DMS153 treated with DMSO at 0.1 percent for 48 hours (cell line): Measurements from ENCODE around the gene HABP2.

Experiments used
- DNase-seq: peaks from one replicate; lab custom pipeline; 2025; ENCODE audit not compliant: unreplicated experiment; lab: John Stamatoyannopoulos, UW

HABP2 gene

GRCh38 chr10:113525713-113526112, 27.1 kb upstream of the HABP2 start:
- no peak for DNase-seq

GRCh38 chr10:113527211-113527906, 25.5 kb upstream of the HABP2 start:
- DNase-seq: no peak

DNA sequence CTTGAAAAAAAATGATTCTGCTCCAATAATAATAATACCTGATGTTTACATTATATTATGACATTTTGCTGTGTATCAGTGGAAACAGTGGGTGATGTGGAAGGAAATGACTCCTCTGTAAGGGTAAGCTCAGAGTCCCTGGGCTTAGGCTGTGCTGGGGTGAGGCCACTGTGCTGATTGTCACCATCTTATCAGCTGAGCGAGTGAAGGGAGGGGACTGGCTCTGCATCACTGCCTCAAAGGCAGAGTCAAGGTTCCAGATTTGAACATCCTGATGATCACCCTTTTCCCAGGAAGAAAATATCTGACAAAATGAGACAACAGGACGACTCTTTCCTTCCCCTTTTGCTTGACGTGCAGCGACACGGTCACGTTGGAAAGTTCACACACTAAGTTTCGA, 24.0 kb upstream of the HABP2 start:
- no peak for DNase-seq

- no peak for DNase-seq
Measured at GRCh38 chr10:113529575-113529974, 23.3 kb upstream of the HABP2 start.

DNA sequence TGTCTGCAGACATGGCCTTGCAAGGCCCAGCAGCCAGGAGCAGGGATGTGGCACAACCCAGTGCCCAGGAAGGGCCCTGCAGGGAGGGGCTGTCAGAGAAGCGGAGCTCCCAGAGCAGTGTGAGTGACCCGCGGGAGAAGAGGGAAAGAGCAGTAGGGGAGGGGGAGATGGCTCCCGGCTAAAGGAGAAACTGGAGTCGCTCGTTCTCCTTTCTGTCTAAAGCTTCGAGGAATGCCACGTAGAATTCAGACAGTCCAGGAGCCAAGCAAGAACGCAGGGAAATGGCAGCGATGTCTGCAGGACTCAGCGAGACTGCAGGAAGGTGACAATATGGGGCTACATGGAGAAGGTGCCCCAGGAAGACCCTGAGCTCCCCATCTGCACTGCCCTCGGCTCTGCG, 22.4 kb upstream of the HABP2 start:
- no peak for DNase-seq

DNA sequence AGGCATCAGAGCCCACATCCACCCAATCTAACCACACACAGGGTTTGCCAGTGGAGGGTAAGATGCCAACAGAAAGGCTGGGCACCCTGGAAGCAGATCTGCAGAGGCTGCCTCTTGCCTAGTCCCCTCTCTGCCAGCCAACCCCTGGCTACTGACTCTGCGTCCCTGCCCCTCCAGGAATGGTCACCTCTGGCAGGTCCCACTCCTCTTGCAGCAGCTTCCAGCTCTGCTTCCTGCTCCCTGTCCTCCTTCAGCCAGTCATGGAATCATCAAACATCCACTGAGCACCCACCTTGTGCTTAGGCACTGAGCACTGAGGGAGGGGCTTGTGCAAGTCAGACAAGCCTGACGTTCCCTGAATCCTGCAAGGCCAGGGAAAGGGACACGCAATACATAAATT, 20.1 kb upstream of the HABP2 start:
- DNase-seq: no peak

DNA sequence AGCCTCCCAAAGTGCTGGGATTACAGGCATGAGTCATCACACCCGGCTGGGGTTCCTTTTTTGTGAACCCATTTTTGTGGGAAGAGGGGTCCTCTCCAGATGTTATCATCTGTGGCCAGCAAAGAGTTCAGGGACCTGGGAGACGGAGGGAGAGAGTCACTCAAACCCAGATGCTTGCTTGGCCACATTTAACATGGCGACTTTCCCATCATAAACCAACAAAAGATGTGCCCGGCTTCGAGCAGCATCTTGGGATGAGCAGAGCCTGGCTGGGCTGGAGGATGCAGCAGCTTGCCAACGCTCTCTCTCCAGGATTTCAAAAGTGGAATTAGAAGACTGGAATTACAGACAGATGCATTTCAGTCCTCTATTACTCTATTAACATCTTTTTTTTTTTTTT, 19.1 kb upstream of the HABP2 start:
- DNase-seq: no peak

GRCh38 chr10:113534423-113534822, 18.4 kb upstream of the HABP2 start:
- DNase-seq: no peak

GRCh38 chr10:113537672-113538071, 15.2 kb upstream of the HABP2 start:
- no peak for DNase-seq

GRCh38 chr10:113538151-113538550, 14.7 kb upstream of the HABP2 start:
- DNase-seq: no peak

DNA sequence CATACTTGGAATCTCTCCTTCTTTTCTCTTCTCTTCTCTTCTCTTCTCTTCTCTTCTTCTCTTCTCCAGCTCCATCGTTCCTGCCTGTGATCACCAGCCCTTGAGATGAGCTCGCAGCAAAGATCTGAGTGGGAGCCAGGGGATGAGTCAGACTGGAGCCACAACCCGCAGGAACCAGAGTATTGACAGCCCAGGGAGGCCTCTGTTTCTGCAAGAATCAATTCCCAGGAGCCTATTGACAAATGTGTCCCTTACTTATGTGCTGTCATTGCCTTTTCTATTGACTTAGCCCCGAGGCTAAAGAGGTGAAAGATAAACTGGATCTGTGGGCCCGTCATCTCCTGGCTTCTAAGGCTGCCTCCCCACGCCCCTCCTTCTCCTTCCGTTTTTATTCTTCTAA, 13.1 kb upstream of the HABP2 start:
- no peak for DNase-seq

DNA sequence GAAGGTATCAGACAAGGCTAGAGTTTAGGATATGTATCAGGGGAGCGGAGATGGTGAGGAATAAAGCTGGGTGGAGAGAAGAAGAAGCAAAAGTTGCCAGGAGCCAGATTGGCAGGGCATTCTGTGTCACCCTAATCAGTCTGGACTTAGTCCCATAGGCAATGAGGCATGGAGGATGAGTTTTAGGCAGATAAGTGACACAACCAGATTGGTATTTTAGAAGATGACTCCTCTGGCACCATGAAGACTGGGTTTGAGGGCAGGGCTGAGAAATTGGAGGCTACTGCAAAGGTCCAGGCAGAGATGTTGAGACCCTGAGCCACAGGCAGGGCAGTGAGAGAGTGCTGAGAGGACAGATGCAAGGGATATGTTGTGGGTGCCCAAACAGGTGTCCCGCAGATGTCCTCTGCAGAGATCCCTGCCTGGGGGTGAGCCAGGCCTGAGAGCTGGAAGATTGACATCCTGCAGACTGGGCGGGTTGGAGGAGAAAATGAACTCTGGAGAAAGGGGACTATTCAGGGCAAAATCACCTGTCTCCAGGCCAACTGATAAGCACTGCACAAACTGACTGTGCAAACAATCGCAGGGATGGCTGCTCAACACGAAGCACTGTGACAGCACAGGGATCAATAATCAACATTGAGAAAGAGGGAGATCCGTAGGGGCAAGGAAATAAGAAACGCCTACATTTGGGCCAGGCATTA, 11.9 kb upstream of the HABP2 start:
- DNase-seq: no peak

DNA sequence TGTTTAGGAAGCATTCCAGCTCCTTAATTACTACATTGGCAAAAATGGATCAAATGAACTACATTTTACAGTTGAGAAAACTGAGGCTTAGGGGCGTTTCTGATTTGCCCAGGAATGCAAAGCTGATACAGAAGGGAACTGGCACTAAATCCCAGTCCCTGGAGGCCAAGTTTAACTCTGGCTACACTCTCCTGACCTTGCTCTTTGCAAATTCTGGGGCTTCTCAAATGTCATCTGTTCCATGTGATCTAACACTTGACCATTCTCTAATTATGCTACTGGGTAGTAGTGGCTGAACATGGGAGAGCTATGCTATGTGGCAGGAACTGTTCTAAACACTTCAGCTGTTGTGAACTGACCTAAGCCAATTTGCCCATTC, 11.3 kb upstream of the HABP2 start:
- no peak for DNase-seq

DNA sequence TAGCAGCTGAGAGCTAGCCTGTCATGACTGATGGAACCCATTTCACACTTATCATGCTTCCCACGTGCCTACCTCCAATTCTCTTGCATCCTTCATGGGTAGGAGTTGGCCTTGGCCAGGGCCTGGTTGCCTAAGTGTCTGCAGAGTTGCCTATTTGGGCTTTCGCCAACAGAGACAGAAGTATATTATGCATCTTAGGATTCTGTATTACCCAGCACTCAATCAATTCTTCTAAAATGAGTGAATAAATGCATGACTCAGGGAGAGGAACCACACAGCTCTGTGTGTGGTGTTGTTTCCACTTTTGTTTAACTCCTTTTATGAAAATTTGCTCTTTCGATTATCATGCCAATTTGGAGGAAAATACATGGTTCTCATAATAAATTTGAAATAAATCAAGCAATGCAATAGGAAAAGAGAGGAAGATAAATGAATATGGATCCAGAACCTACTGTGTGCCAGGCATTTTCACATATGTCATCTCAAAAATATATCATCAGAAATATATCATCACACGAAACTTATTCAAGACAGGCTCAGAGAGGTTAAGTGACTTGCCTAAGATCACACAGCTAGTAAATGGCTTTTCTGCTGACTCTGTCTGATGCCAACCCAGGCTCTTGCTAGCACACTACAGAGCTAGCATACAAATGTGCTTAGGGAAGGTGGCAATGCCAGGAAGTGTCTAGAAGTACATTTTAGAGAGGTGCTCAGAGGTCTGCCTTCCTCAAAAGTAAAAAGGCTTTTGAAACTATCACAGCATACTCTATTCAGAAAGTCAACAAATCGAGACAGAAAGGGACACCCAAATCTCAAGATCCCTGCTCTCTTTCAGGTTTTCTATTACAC, 9.5 kb upstream of the HABP2 start:
- DNase-seq: no peak

DNA sequence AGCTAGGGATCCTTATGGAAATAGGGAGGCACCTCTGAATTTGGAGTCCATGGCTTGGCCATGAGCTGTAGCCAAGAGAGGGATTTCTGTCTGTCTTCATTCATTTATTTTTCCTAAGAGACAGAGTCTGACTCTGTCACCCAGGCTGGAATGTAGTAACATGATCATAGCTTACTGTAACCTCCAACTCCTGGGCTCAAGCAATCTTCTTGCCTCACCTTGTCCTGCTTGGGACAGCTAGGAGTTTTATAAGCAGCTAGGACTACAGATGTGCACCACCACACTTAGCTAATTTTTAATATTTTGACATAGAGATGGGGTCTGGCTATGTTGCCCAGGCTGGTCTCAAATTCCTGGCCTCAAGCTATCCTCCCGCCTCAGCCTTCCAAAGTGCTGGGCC, 8.5 kb upstream of the HABP2 start:
- DNase-seq: no peak

GRCh38 chr10:113547426-113547825, 5.4 kb upstream of the HABP2 start:
- DNase-seq: no peak

DNA sequence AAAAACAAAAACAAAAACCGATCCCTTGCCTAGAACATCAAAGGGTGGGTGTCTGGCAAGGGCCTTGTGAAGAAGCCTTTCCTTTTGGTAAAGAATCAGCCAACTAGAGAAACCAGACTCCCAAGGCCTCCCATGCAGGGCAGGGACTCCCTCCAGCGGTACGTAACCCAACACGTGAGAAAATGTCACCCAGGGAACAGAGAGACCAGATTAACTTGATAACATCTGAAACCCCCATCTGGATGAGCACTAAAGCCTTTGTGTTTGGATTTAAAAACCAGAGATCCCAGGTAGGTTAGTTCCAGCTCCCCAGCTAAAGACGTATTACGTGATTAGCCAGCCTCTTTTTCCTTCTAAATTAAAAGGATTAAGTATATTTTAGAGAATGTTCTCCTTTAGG, 3.0 kb upstream of the HABP2 start:
- DNase-seq: no peak

DNA sequence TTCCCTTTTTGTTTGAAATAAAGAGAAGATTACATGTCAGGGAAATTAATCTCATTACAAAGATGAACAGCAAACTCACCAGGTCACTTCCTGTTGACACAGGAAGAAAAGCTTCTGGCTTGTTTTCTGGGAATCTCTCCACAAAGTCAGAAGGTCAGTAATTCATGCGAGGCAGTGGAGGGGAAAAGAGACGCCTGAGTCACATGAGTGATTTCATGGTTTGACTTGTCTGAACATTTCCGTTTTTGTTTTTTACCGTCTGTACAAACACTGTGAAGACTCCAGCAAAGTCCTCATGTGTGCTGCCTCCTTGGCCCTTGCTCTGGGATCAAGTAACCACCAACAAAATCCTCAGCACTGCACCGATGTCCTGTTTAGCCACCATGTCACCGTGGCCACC, 2.5 kb upstream of the HABP2 start:
- DNase-seq: no peak

- no peak for DNase-seq
Measured at GRCh38 chr10:113552014-113552413, 839 bp upstream of the HABP2 start.

GRCh38 chr10:113553149-113553548, 296 bp downstream of the HABP2 start:
- DNase-seq: no peak

DNA sequence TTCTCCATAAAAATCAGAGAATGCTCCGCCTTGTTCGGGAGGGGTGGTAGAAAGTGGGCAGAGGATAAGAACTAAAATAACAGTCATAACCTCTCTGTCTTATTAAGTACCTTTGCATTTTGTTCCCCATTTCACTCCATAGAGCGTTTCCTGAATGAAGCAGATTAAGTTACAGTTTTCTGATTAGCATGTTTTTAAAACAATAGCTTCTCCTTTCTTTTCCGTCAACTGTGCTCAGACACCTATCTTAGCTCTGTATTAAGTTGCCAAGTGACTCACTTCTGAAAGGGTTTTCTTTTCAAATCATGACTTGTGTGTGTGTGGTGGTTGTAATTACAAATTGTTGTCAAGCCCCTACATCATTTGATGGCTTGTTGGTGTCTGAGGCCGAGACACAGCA, 1.4 kb downstream of the HABP2 start:
- no peak for DNase-seq

DNA sequence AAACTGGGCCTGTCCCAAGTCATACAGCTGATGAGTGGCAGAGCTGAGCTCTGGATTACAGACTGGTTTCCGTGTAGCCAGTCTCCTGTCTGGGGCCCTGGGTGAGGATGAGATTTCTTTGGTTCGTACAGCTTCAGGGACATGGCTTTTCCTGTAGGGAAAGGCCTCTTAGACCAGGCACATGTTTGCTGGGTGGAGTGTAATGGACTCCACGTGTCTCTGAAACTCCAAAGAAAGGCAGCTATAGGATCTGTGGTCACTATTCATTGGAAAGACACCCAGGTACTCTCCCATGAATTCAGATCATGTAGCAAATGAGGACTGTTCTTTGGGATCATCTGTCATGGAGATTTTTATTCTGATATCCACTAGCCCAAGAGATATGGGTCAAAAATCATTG, 2.4 kb downstream of the HABP2 start:
- DNase-seq: no peak
